Liver (tissue), 9 donors: ENCODE data around the gene KIAA1217. TPM values are rescaled to one million over a fixed set of nuclear protein-coding genes. Genes with fewer than 3 reads are reported as not detected.

Experiments used
- DNase-seq: peaks from one replicate; pipeline ENCODE4 v3.0.0-alpha.2; 2017; ENCODE audit warnings: low spot score
- H3K27ac ChIP-seq, 2 donors: one replicate each; pipeline ENCODE4 v1.7.0; 2013; ENCODE audit warnings: inconsistent platforms in 2 of 2, low read length in 2 of 2, control low read depth in 1 of 2, low read depth in 1 of 2, mild to moderate bottlenecking in 1 of 2
- H3K27me3 ChIP-seq, 4 donors: one replicate each; pipeline versions ENCODE4 v1.6.1 to v1.7.0; 2013; ENCODE audit warnings: low read length in 3 of 4, inconsistent platforms in 1 of 4, mild to moderate bottlenecking in 1 of 4, moderate library complexity in 1 of 4; ENCODE audit not compliant: control insufficient read depth in 4 of 4, insufficient read depth in 4 of 4
- H3K36me3 ChIP-seq, 4 donors: one replicate each; pipeline versions ENCODE4 v1.6.1 to v1.7.0; 2013; ENCODE audit warnings: low read length in 3 of 4, mild to moderate bottlenecking in 3 of 4, low read depth in 1 of 4, moderate library complexity in 1 of 4; ENCODE audit not compliant: control insufficient read depth in 4 of 4, insufficient read depth in 3 of 4
- H3K4me1 ChIP-seq, 4 donors: one replicate each; pipeline versions ENCODE4 v1.6.1 to v1.7.0; 2013; ENCODE audit warnings: low read length in 3 of 4, mild to moderate bottlenecking in 3 of 4, moderate library complexity in 1 of 4; ENCODE audit not compliant: control insufficient read depth in 4 of 4, insufficient read depth in 4 of 4
- H3K4me3 ChIP-seq, 3 donors: one replicate each; pipeline versions ENCODE4 v1.6.1 to v1.7.0; 2013; ENCODE audit warnings: low read length in 3 of 3, control low read depth in 1 of 3, low read depth in 1 of 3, mild to moderate bottlenecking in 1 of 3
- H3K9ac ChIP-seq, 2 donors: one replicate each; pipeline ENCODE4 v1.7.0; 2013; ENCODE audit warnings: low read length in 2 of 2, mild to moderate bottlenecking in 2 of 2, moderate library complexity in 2 of 2, control low read depth in 1 of 2, low read depth in 1 of 2
- H3K9me3 ChIP-seq, 4 donors: one replicate each; pipeline versions ENCODE4 v1.6.1 to v1.7.0; 2013; ENCODE audit warnings: low read length in 3 of 4; ENCODE audit not compliant: control insufficient read depth in 4 of 4
- CTCF ChIP-seq: fragments of 150-350 bp; IDR thresholded peaks from 2 replicates; pipeline ENCODE4 v1.5.1; 2017; ENCODE audit warnings: improper control_type of control experiment, low read depth, low read length; ENCODE audit not compliant: missing input control
- EGR1 ChIP-seq, 2 donors: IDR thresholded peaks; 2 replicates each; pipeline ENCODE4 v1.6.1; 2016 to 2018; ENCODE audit warnings: antibody characterized with exemption in 2 of 2, low read depth in 2 of 2
- FOXA1 ChIP-seq: IDR thresholded peaks from 2 replicates; pipeline ENCODE4 v1.6.1; 2016; ENCODE audit warnings: antibody characterized with exemption
- FOXA2 ChIP-seq: IDR thresholded peaks from 2 replicates; pipeline ENCODE4 v1.6.1; 2016; ENCODE audit warnings: antibody characterized with exemption
- GABPA ChIP-seq, 2 donors: IDR thresholded peaks in 1 of 2; conservative IDR thresholded peaks in 1 of 2; 2 replicates each; pipeline ENCODE4 v1.6.1; 2016; ENCODE audit warnings: antibody characterized with exemption in 2 of 2, mild to moderate bottlenecking in 1 of 2, moderate library complexity in 1 of 2
- HNF4A ChIP-seq, 2 donors: conservative IDR thresholded peaks; 2 replicates each; pipeline ENCODE4 v1.6.1; 2016; ENCODE audit warnings: antibody characterized with exemption in 2 of 2, mild to moderate bottlenecking in 2 of 2
- HNF4G ChIP-seq: IDR thresholded peaks from 2 replicates; pipeline ENCODE4 v1.6.1; 2016; ENCODE audit warnings: antibody characterized with exemption
- JUND ChIP-seq, 2 donors: IDR thresholded peaks; 2 replicates each; pipeline ENCODE4 v1.6.1; 2016; ENCODE audit warnings: antibody characterized with exemption in 2 of 2
- NR2F2 ChIP-seq: IDR thresholded peaks from 2 replicates; pipeline ENCODE4 v1.6.1; 2016; ENCODE audit warnings: antibody characterized with exemption
- RAD21 ChIP-seq, 2 donors: IDR thresholded peaks; 2 replicates each; pipeline ENCODE4 v1.6.1; 2016; ENCODE audit warnings: antibody characterized with exemption in 2 of 2, mild to moderate bottlenecking in 2 of 2
- RXRA ChIP-seq, 2 donors: IDR thresholded peaks; 2 replicates each; pipeline ENCODE4 v1.6.1; 2017 to 2018; ENCODE audit warnings: antibody characterized with exemption in 2 of 2, mild to moderate bottlenecking in 1 of 2
- SP1 ChIP-seq: IDR thresholded peaks from 2 replicates; pipeline ENCODE4 v1.6.1; 2018; ENCODE audit warnings: antibody characterized with exemption, mild to moderate bottlenecking
- TAF1 ChIP-seq: conservative IDR thresholded peaks from 2 replicates; pipeline ENCODE4 v1.6.1; 2016; ENCODE audit warnings: antibody characterized with exemption, mild to moderate bottlenecking
- YY1 ChIP-seq: IDR thresholded peaks from 2 replicates; pipeline ENCODE4 v1.6.1; 2016; ENCODE audit warnings: antibody characterized with exemption, mild to moderate bottlenecking
- WGBS: extraction: QIAGEN DNeasy Blood & Tissue Kit; methylation state at CpG from one replicate; pipeline ENCODE4 v1.1.7; 2013; 5-methylcytosine and 5-hydroxymethylcytosine counted together
- polyA plus RNA-seq, 2 donors: library from polyadenylated mRNA; stranded (reverse) in 1 of 2; unstranded in 1 of 2; fragments of 200-250 nt in 1 of 2; fragments of >200 nt in 1 of 2; fragmentation: Nextera tagmentation in 1 of 2; extraction: Ambion mirVana in 1 of 2; gene quantifications; one replicate each; pipeline versions ENCODE4 v1.2.1 to v1.2.3, GENCODE V29; 2013 to 2015
- total RNA-seq, 2 donors: library from RNA; depleted of rRNA; stranded (reverse); fragments of >200 nt; gene quantifications; one replicate each; pipeline ENCODE4 v1.2.3, GENCODE V29; 2014
- TF ChIP-seq, protein P1 (sequence below): IDR thresholded peaks from 2 replicates; pipeline ENCODE4 v1.6.1; 2016; ENCODE audit warnings: antibody characterized with exemption
- TF ChIP-seq, protein P2 (sequence below): IDR thresholded peaks from 2 replicates; pipeline ENCODE4 v1.6.1; 2016; ENCODE audit warnings: antibody characterized with exemption
- TF ChIP-seq, protein P3 (sequence below): IDR thresholded peaks from 2 replicates; pipeline ENCODE4 v1.6.1; 2016; ENCODE audit warnings: antibody characterized with exemption, mild to moderate bottlenecking
- TF ChIP-seq, protein P4 (sequence below): IDR thresholded peaks from 2 replicates; pipeline ENCODE4 v1.6.1; 2016; ENCODE audit warnings: antibody characterized with exemption
- donor health status: healthy.
- donor health status: healthy.
- donor health status: healthy.
- donor health status: healthy.
- donor health status: healthy.

KIAA1217 gene
- total and polyA plus RNA-seq, 4 donors = 4.5 to 12.8 (median 6.8) TPM

GRCh38 chr10:24434961-24435360 lies 226.0 kb downstream of the KIAA1217 start:
- H3K9me3 ChIP-seq = no peaks in the 10 kb centered on the region
- H3K9ac ChIP-seq = no peak overlapping the region
- H3K36me3 ChIP-seq = peaks cover 0 to 2% (median 0%) of the 10 kb centered on the region in 4 donors
- H3K4me1 ChIP-seq = no peaks in the 10 kb centered on the region
- H3K27me3 ChIP-seq = no peaks in the 10 kb centered on the region
- 95% methylated on average over 1 of the region's 1 CpG for WGBS
- DNase-seq = no peak
- H3K27ac ChIP-seq = no peak overlapping the region
- no peak for TF ChIP-seq RXRA (IDR thresholded peaks at IDR 0.05)
- TF ChIP-seq, protein P1, sequence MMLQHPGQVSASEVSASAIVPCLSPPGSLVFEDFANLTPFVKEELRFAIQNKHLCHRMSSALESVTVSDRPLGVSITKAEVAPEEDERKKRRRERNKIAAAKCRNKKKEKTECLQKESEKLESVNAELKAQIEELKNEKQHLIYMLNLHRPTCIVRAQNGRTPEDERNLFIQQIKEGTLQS = no peak
- TF ChIP-seq, protein P2, sequence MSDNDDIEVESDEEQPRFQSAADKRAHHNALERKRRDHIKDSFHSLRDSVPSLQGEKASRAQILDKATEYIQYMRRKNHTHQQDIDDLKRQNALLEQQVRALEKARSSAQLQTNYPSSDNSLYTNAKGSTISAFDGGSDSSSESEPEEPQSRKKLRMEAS = no peak
- no peak for TF ChIP-seq JUND (IDR thresholded peaks at IDR 0.05)
- TF ChIP-seq SP1 = no peak
- TF ChIP-seq FOXA1 = no peak
- TF ChIP-seq, protein P3, sequence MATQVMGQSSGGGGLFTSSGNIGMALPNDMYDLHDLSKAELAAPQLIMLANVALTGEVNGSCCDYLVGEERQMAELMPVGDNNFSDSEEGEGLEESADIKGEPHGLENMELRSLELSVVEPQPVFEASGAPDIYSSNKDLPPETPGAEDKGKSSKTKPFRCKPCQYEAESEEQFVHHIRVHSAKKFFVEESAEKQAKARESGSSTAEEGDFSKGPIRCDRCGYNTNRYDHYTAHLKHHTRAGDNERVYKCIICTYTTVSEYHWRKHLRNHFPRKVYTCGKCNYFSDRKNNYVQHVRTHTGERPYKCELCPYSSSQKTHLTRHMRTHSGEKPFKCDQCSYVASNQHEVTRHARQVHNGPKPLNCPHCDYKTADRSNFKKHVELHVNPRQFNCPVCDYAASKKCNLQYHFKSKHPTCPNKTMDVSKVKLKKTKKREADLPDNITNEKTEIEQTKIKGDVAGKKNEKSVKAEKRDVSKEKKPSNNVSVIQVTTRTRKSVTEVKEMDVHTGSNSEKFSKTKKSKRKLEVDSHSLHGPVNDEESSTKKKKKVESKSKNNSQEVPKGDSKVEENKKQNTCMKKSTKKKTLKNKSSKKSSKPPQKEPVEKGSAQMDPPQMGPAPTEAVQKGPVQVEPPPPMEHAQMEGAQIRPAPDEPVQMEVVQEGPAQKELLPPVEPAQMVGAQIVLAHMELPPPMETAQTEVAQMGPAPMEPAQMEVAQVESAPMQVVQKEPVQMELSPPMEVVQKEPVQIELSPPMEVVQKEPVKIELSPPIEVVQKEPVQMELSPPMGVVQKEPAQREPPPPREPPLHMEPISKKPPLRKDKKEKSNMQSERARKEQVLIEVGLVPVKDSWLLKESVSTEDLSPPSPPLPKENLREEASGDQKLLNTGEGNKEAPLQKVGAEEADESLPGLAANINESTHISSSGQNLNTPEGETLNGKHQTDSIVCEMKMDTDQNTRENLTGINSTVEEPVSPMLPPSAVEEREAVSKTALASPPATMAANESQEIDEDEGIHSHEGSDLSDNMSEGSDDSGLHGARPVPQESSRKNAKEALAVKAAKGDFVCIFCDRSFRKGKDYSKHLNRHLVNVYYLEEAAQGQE = no peak
- no peak for TF ChIP-seq HNF4A (conservative IDR thresholded peaks at IDR 0.05)
- no peak for TF ChIP-seq NR2F2
- no peak for TF ChIP-seq FOXA2
- TF ChIP-seq CTCF = no peak
- no peak for TF ChIP-seq HNF4G
- no peak for TF ChIP-seq TAF1
- no peak for TF ChIP-seq GABPA (IDR thresholded peaks at IDR 0.05 in 1 of 2, conservative IDR thresholded peaks at IDR 0.05 in 1 of 2)
- TF ChIP-seq, protein P4, sequence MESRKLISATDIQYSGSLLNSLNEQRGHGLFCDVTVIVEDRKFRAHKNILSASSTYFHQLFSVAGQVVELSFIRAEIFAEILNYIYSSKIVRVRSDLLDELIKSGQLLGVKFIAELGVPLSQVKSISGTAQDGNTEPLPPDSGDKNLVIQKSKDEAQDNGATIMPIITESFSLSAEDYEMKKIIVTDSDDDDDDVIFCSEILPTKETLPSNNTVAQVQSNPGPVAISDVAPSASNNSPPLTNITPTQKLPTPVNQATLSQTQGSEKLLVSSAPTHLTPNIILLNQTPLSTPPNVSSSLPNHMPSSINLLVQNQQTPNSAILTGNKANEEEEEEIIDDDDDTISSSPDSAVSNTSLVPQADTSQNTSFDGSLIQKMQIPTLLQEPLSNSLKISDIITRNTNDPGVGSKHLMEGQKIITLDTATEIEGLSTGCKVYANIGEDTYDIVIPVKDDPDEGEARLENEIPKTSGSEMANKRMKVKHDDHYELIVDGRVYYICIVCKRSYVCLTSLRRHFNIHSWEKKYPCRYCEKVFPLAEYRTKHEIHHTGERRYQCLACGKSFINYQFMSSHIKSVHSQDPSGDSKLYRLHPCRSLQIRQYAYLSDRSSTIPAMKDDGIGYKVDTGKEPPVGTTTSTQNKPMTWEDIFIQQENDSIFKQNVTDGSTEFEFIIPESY = no peak
- TF ChIP-seq EGR1 (IDR thresholded peaks at IDR 0.05; ENCODE audit: low read depth in 2 of 2) = no peak
- TF ChIP-seq RAD21 (IDR thresholded peaks at IDR 0.05) = no peak
- no peak for TF ChIP-seq YY1
- H3K4me3 ChIP-seq = no peak overlapping the region
